Endothelial cell of umbilical vein (primary cell): Measurements from ENCODE around the gene RNF25.

Experiments used
- EZH2 ChIP-seq: IDR thresholded peaks from 2 replicates; pipeline ENCODE4 v1.6.1; 2012; ENCODE audit warnings: borderline replicate concordance, low read depth, mild to moderate bottlenecking, moderate library complexity, low read length, inconsistent platforms; ENCODE audit not compliant: severe bottlenecking
- FOS ChIP-seq: IDR thresholded peaks from 2 replicates; pipeline ENCODE4 v1.6.1; 2011; ENCODE audit warnings: mild to moderate bottlenecking, low read length, moderate library complexity, borderline replicate concordance; ENCODE audit not compliant: insufficient read depth
- POLR2A ChIP-seq: IDR thresholded peaks from 2 replicates; pipeline ENCODE4 v1.6.1; 2012; ENCODE audit warnings: low read depth, mild to moderate bottlenecking, control low read depth, low read length
- TF ChIP-seq, protein P1 (sequence below), 2 donors: IDR thresholded peaks; 1 replicate in 1 of 2; 2 replicates in 1 of 2; pipeline ENCODE4 v1.5.1; 2011; ENCODE audit warnings: low read length in 2 of 2, mild to moderate bottlenecking in 2 of 2, moderate library complexity in 2 of 2, control low read depth in 1 of 2, inconsistent platforms in 1 of 2, low read depth in 1 of 2; ENCODE audit not compliant: insufficient read depth in 1 of 2; ENCODE audit errors: extremely low read depth in 1 of 2

DNA sequence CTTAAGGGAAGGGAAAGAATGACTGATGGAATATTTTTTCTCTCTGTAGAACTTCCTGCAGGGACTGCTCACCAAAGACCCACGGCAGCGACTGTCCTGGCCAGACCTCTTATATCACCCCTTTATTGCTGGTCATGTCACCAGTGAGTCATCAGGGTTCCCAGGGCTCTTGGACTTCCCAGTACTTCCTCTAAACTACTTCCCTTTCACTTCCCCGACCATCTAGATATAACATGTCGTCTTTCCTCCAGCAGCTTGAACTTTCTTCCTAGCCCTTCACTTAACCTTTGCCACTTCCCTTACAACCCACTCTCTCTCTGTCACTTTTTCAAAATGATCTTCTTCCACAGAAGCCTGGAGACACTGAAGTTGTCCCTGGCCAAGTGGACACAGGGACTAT, 7.3 kb upstream of the RNF25 start:
- TF ChIP-seq, protein P1, sequence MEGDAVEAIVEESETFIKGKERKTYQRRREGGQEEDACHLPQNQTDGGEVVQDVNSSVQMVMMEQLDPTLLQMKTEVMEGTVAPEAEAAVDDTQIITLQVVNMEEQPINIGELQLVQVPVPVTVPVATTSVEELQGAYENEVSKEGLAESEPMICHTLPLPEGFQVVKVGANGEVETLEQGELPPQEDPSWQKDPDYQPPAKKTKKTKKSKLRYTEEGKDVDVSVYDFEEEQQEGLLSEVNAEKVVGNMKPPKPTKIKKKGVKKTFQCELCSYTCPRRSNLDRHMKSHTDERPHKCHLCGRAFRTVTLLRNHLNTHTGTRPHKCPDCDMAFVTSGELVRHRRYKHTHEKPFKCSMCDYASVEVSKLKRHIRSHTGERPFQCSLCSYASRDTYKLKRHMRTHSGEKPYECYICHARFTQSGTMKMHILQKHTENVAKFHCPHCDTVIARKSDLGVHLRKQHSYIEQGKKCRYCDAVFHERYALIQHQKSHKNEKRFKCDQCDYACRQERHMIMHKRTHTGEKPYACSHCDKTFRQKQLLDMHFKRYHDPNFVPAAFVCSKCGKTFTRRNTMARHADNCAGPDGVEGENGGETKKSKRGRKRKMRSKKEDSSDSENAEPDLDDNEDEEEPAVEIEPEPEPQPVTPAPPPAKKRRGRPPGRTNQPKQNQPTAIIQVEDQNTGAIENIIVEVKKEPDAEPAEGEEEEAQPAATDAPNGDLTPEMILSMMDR (IDR thresholded peaks at IDR 0.05; ENCODE audit: extremely low read depth in 1 of 2, insufficient read depth in 1 of 2, low read depth in 1 of 2, low read length in 2 of 2), result no peak
- peak; percentile 42 for TF ChIP-seq FOS
- TF ChIP-seq EZH2, result no peak
- no peak for TF ChIP-seq POLR2A
